Ovary (tissue), 10 donors: ENCODE data around the gene HES5. TPM values are rescaled to one million over a fixed set of nuclear protein-coding genes. Genes with fewer than 3 reads are reported as not detected.
"Not testable (repeated sequence)": the region's sequence is repeated elsewhere in the genome, so short reads cannot be mapped to it uniquely, and the experiment has no call there.

Experiments
- DNase-seq, 5 donors: peaks; one replicate each; pipeline ENCODE4 v3.0.0-alpha.2; 2019 to 2020
- H3K27ac ChIP-seq, 2 donors: fragments of 200-600 bp; one replicate each; pipeline versions ENCODE4 v1.5.1 to v1.8.0; 2019 to 2022
- H3K27me3 ChIP-seq: fragments of 200-600 bp; one replicate; pipeline ENCODE4 v1.8.0; 2022
- H3K36me3 ChIP-seq: fragments of 200-600 bp; sonication (generic); one replicate; pipeline ENCODE4 v1.5.1; 2019
- H3K4me1 ChIP-seq: one replicate; pipeline ENCODE4 v1.8.1; 2013; ENCODE audit warnings: mild to moderate bottlenecking, moderate library complexity; ENCODE audit not compliant: insufficient read depth
- H3K4me3 ChIP-seq: fragments of 200-600 bp; sonication (generic); one replicate; pipeline ENCODE4 v1.5.1; 2017
- H3K9me3 ChIP-seq, 2 donors: fragments of 200-600 bp in 1 of 2; sonication (generic) in 1 of 2; one replicate each; pipeline versions ENCODE4 v1.5.1 to v1.8.1; 2013 to 2019; ENCODE audit warnings: mild to moderate bottlenecking in 1 of 2, moderate library complexity in 1 of 2
- EP300 ChIP-seq: sonication (generic); formaldehyde crosslinking; IDR thresholded peaks from one replicate; pipeline ENCODE4 v1.6.1; 2017; ENCODE audit warnings: antibody characterized with exemption
- POLR2A ChIP-seq: fragments of 450-650 bp; IDR thresholded peaks from one replicate; pipeline ENCODE4 v1.6.1; 2017; ENCODE audit warnings: antibody characterized with exemption, mild to moderate bottlenecking, moderate library complexity
- whole genome bisulfite sequencing, 3 donors: extraction: QIAGEN DNeasy Blood & Tissue Kit in 1 of 3; methylation state at CpG; one replicate each; pipeline versions ENCODE4 v1.1.5 to v1.1.7; 2013 to 2017; 5-methylcytosine and 5-hydroxymethylcytosine counted together
- intact Hi-C, 4 donors: fragments of 100-400 bp; cut with DNase I; formaldehyde crosslinking; loops; one replicate each; pipeline versions ENCODE4 v1.11.0 to v1.15.1; 2022 to 2023
- long read RNA-seq, 3 donors: library from polyadenylated mRNA in 2 of 3; unstranded in 2 of 3; transcript quantifications; one replicate each; pipeline ENCODE4 v2.0.0 and lab custom pipeline, GENCODE V29; 2021 to 2026
- polyA plus RNA-seq, 2 donors: library from polyadenylated mRNA; stranded (reverse); fragments of 200-250 nt in 1 of 2; fragments of 350-450 nt in 1 of 2; fragmentation: Illumina TruSeq in 1 of 2; extraction: RNeasy Lipid Tissue Mini Kit (QIAGEN cat#74804) in 1 of 2; gene quantifications; one replicate each; pipeline ENCODE4 v1.2.3, GENCODE V29; 2013 to 2014
- total RNA-seq, 7 donors: library from RNA; depleted of rRNA in 2 of 7; stranded (reverse); fragments of >200 nt in 2 of 7; fragmentation: NEBNext Ultra II Directional in 3 of 7; extraction: Animal tissue kit (Norgen Biotek cat#: 25700) in 3 of 7; gene quantifications; one replicate each; pipeline versions ENCODE4 v1.1.0 to v1.2.4, GENCODE V29; 2016 to 2023
- TF ChIP-seq, protein P1 (sequence below), 3 donors: fragments of 450-650 bp in 2 of 3; fragments of 200-600 bp in 1 of 3; IDR thresholded peaks; one replicate each; pipeline versions ENCODE4 v1.5.1 to v1.8.0; 2016 to 2022; ENCODE audit warnings: antibody characterized with exemption in 3 of 3, mild to moderate bottlenecking in 1 of 3
- donor health status: DM: no; HTN: no; CAD: no; lungs with moderate emphysema.
- donor health status: DM: no; HTN: no; CAD: no.
- donor health status: Bipolar disorder and iron deficiency.
- donor health status: DM: yes; HTN: yes; CAD: no.
- donor health status: DM: no; HTN: no; CAD: no.
- donor health status: DM: yes; HTN: yes; CAD: no.

HES5 gene, protein sequence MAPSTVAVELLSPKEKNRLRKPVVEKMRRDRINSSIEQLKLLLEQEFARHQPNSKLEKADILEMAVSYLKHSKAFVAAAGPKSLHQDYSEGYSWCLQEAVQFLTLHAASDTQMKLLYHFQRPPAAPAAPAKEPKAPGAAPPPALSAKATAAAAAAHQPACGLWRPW
- under 1 TPM in 3 of 7 donors, not detected in 4; 0.25 to 0.53 (median 0.31) TPM for total RNA-seq
- under 1 TPM; 0.13 to 0.36 TPM for polyA plus RNA-seq
- long read RNA-seq, donor 1, result 0 reads
- long read RNA-seq, donor 2, partial matches to known transcripts, result 0 of 1 reads
- long read RNA-seq, donor 2, other reads (novel, unspliced or antisense), result 0 of 1 reads
- long read RNA-seq, donor 3, result 0 reads

DNA sequence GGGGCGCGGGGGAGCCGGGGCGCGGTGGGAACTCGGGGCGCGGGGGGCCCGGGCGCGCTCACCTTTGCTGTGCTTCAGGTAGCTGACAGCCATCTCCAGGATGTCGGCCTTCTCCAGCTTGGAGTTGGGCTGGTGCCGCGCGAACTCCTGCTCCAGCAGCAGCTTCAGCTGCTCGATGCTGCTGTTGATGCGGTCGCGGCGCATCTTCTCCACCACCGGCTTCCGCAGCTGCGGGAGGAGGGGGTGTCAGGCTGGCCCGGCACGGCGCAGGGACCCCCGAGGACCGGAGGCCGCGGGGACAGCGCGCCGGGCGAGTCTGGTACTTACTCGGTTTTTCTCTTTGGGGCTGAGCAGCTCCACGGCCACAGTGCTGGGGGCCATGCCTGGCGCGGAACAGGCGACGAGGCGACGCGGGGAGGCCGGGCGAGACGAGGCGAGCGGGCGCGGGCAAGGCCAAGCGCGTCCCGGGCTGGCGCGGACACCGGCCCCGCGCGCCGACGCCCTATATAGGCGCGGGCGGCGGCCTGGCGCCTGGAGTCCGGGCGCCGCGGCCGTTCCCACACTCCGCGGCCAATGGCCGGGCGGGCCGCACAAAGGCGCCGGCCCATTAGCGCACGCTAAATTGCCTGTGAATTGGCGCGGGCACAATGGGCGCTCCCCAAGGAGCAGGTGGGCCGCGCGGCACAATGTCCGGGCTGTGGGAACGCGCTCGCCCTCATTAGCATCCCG lies at the start of gene HES5:
Gene HES5 (minus strand): TSS at position 480 of the 729 bp plus-strand sequence. CDS start 99 bp downstream, at position 381.
- H3K27me3 ChIP-seq, result peaks cover 24% of the 10 kb centered on the region
- peak within 1 kb of the TSS in 1 of 2 donors; percentile 1 for H3K27ac ChIP-seq

DNA sequence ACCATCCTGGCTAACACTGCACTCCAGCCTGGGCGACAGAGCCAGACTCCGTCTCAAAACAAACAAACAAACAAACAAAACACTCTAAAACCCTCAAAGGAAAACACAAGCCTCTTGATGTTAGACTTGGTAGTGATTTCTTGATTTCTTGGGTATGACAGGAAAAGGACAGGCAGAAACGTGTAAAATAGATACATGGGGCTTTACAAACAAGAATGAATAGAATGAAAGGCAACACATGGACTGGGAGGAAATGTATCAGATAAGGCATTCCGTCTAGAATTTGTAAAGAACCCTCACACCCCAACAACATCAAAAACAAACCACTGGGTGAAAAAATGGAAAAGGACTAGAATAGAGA lies 48.7 kb upstream of the HES5 start:
- WGBS, 3 donors, result 34 to 41% (median 35%) methylated on average over 4 of the region's 4 CpGs
- Histone ChIP-seq H3K36me3 (no peaks in the 10 kb centered on the region), H3K4me3 (no peak overlapping the region), H3K9me3 (no peaks in the 10 kb centered on the region), H3K27ac (no peak overlapping the region), H3K4me1 (peaks cover 2% of the 10 kb centered on the region), H3K27me3 (no peaks in the 10 kb centered on the region)
- DNase-seq, result no peak
- intact Hi-C loops, result no loop called here
- TF ChIP-seq EP300, result no peak
- no peak for TF ChIP-seq POLR2A
- TF ChIP-seq, protein P1, sequence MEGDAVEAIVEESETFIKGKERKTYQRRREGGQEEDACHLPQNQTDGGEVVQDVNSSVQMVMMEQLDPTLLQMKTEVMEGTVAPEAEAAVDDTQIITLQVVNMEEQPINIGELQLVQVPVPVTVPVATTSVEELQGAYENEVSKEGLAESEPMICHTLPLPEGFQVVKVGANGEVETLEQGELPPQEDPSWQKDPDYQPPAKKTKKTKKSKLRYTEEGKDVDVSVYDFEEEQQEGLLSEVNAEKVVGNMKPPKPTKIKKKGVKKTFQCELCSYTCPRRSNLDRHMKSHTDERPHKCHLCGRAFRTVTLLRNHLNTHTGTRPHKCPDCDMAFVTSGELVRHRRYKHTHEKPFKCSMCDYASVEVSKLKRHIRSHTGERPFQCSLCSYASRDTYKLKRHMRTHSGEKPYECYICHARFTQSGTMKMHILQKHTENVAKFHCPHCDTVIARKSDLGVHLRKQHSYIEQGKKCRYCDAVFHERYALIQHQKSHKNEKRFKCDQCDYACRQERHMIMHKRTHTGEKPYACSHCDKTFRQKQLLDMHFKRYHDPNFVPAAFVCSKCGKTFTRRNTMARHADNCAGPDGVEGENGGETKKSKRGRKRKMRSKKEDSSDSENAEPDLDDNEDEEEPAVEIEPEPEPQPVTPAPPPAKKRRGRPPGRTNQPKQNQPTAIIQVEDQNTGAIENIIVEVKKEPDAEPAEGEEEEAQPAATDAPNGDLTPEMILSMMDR (IDR thresholded peaks at IDR 0.05), result no peak

More for the DNA sequence above, at the start of gene HES5:
- H3K4me1 ChIP-seq, result peaks cover 15% of the 10 kb centered on the region
- no peak for DNase-seq
- no peaks in the 10 kb centered on the region for H3K9me3 ChIP-seq
- no peaks in the 10 kb centered on the region for H3K36me3 ChIP-seq
- TF ChIP-seq EP300 (no peak), POLR2A (no peak)
- TF ChIP-seq, protein P1 (IDR thresholded peaks at IDR 0.05), result no peak
- H3K4me3 ChIP-seq, result no peak within 1 kb of the TSS
- WGBS, 3 donors, result 1 to 2% (median 2%) methylated on average over 39 to 91 of the region's 91 CpGs
- intact Hi-C loops, result no loop called here

DNA sequence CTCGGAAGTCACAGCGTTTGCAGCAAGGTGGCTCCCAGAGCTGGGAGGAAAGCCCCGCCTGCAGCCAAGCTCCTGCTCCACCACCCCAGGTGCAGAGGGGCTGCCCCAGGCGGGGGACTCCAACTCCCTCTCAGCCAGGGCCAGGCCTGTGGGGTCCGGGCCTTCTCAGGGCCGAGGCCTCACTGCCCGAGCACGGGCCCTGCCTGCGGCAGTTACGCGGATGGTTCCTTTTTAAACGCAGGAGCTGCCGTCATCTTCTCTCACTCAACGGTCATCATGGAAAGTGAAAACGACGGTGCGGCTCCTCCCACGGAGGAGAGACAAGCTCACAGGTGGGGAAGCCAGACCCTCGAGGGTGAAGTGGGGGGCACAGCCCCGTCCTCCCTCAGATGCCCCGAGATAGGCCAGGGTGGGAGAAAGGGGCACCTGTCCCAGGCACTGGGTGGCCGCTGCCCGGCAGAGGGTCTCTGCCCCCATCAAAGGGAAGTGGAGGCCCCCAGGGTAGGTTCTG lies 47.6 kb upstream of the HES5 start:
- H3K27me3 ChIP-seq, H3K27ac ChIP-seq, H3K36me3 ChIP-seq, H3K4me3 ChIP-seq, H3K9me3 ChIP-seq, H3K4me1 ChIP-seq, intact Hi-C loops: not testable (repeated sequence)
- WGBS, 3 donors, result 54 to 70% (median 56%) methylated on average over 16 to 22 of the region's 23 CpGs
- peak in 1 of 5 donors; percentile 24 for DNase-seq

DNA sequence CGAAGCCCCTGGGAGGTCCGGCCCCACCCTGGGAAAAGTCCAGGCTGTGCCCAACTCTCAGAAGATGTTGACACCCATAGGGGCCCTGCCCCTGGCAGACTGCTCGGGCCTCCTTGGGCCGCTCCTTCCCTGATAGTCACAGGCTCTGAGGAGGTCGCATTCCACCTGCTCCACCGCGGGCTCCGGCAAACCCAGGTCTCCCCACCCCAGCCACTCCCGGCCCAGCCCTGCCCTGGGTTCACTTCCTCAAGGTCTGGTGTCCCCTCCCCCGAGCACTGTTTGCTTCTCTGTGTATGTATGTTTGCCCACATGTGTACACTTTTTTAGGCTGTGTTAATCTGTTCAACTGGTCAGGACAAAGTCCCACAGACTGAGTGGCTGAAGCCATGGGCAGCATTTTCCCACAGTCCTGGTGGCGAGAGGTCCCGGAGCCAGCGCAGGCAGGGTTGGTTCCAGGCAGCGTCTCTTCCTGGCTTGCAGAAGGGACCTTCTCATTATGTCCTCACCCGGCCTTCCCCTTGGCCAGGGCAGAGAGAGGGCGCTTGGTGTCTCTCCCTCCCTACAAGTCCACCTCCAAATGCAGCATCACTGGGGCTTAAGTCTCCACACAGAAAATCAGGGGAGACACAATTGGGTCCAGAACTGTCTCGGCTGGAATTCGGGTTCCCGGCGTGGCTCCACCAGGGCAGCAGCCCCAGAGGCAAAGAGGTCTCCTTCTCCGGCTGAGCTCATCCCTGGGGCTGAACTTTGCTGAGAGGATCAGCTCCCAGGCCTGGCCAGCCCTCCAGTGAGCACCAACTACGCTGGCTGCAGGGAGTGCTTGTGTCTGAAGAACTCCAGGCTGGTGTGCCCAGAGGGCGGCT lies 46.0 kb upstream of the HES5 start:
- Histone ChIP-seq H3K9me3 (no peaks in the 10 kb centered on the region), H3K27ac (no peak overlapping the region), H3K36me3 (no peaks in the 10 kb centered on the region), H3K4me1 (no peaks in the 10 kb centered on the region), H3K4me3 (no peak overlapping the region), H3K27me3 (no peaks in the 10 kb centered on the region)
- no peak for TF ChIP-seq EP300
- TF ChIP-seq, protein P1 (IDR thresholded peaks at IDR 0.05), result no peak
- no peak for TF ChIP-seq POLR2A
- DNase-seq, result peak in 3 of 5 donors; percentile 9 to 25 (median 17)
- intact Hi-C loops, result no loop called here
- WGBS, 3 donors, result 76 to 84% (median 78%) methylated on average over 23 of the region's 23 CpGs
